Duodenal mucosa (tissue), 2 donors: Measurements from ENCODE around the gene CDCA3.

Experiments used
- H3K27ac ChIP-seq: one replicate; pipeline ENCODE4 v1.7.0; 2013; ENCODE audit warnings: low read depth, low read length
- H3K27me3 ChIP-seq, 2 donors: one replicate each; pipeline ENCODE4 v1.7.0; 2013; ENCODE audit warnings: low read length in 2 of 2, control low read depth in 1 of 2; ENCODE audit not compliant: insufficient read depth in 2 of 2, control insufficient read depth in 1 of 2
- H3K36me3 ChIP-seq, 2 donors: one replicate each; pipeline ENCODE4 v1.7.0; 2013; ENCODE audit warnings: low read length in 2 of 2, control low read depth in 1 of 2; ENCODE audit not compliant: insufficient read depth in 2 of 2, control insufficient read depth in 1 of 2
- H3K4me1 ChIP-seq, 2 donors: one replicate each; pipeline ENCODE4 v1.7.0; 2013; ENCODE audit warnings: low read length in 2 of 2, control low read depth in 1 of 2; ENCODE audit not compliant: insufficient read depth in 2 of 2, control insufficient read depth in 1 of 2
- H3K4me3 ChIP-seq, 2 donors: one replicate each; pipeline ENCODE4 v1.7.0; 2013; ENCODE audit warnings: low read length in 2 of 2, low read depth in 1 of 2
- H3K9ac ChIP-seq, 2 donors: one replicate each; pipeline ENCODE4 v1.7.0; 2013; ENCODE audit warnings: low read length in 2 of 2, low read depth in 1 of 2
- H3K9me3 ChIP-seq, 2 donors: one replicate each; pipeline ENCODE4 v1.7.0; 2013; ENCODE audit warnings: low read length in 2 of 2, control low read depth in 1 of 2; ENCODE audit not compliant: control insufficient read depth in 1 of 2

Gene CDCA3

GRCh38 chr12:6810758-6811157 is 40.3 kb downstream of the CDCA3 start:
- no peak overlapping the region for H3K27ac ChIP-seq
- no peak overlapping the region for H3K4me3 ChIP-seq
- no peaks in the 10 kb centered on the region for H3K36me3 ChIP-seq
- no peaks in the 10 kb centered on the region for H3K4me1 ChIP-seq
- no peak overlapping the region for H3K9ac ChIP-seq
- H3K9me3 ChIP-seq: no peaks in the 10 kb centered on the region
- no peaks in the 10 kb centered on the region for H3K27me3 ChIP-seq

DNA sequence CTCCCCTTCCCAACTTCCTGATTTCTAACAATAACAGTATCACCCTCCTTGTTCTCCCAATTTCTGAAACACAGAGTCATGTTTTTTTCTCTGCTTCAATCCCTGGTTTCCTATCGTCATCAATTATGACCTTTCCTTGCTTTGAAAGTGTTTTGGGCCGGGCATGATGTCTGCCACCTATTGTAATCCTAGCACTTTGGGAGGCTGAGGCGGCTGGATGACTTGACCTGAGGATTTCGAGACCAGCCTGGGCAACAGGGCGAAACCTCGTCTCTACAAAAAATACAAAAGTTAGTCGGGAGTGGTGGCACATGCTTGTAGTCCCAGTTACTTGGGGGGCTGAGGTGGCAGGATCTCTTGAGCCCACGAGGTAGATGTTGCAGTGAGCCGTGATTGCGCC is 42.0 kb downstream of the CDCA3 start:
- Histone ChIP-seq H3K9ac (no peak overlapping the region), H3K36me3 (no peaks in the 10 kb centered on the region), H3K27me3 (no peaks in the 10 kb centered on the region), H3K4me3 (no peak overlapping the region), H3K4me1 (no peaks in the 10 kb centered on the region), H3K27ac (no peak overlapping the region), H3K9me3 (no peaks in the 10 kb centered on the region)

- no peak overlapping the region for H3K27ac ChIP-seq
- no peak overlapping the region for H3K4me3 ChIP-seq
- no peaks in the 10 kb centered on the region for H3K36me3 ChIP-seq
- H3K9ac ChIP-seq: no peak overlapping the region
- H3K27me3 ChIP-seq: no peaks in the 10 kb centered on the region
- H3K9me3 ChIP-seq: no peaks in the 10 kb centered on the region
- no peaks in the 10 kb centered on the region for H3K4me1 ChIP-seq
These were observed 43.9 kb downstream of the CDCA3 start for GRCh38 chr12:6807170-6807569.

- no peak overlapping the region for H3K4me3 ChIP-seq
- H3K36me3 ChIP-seq: peaks cover 0 to 5% of the 10 kb centered on the region in 2 donors
- no peak overlapping the region for H3K27ac ChIP-seq
- no peaks in the 10 kb centered on the region for H3K4me1 ChIP-seq
- H3K9me3 ChIP-seq: no peaks in the 10 kb centered on the region
- peaks cover 0 to 3% of the 10 kb centered on the region in 2 donors for H3K27me3 ChIP-seq
- H3K9ac ChIP-seq: no peak overlapping the region
These were observed 51.9 kb downstream of the CDCA3 start for GRCh38 chr12:6799147-6799546.
